Measurements from ENCODE around the gene COBL. TPM values are rescaled to one million over a fixed set of nuclear protein-coding genes. Genes with fewer than 3 reads are reported as not detected.

Gene COBL
- total and polyA plus RNA-seq, 9 of the 15 experiments (the other 6 are each of a cell fraction or from before 2014, with no cell fraction given), result 0.01 to 2.4 (median 0.09) TPM; not detected in 3

DNA sequence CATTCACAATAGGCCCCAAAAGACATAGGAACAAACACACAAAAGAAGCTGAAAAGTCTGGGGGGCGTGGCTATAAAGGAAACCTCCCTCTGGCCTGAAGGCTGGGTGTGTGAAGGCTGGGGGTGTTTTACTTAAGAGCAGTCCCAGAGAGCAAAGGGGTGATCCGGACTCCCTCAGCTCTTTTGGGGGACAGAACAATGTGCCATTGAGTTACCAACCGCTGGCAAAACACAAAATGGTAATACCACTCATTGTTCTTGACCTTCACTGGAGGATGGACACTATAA is 189.0 kb downstream of the COBL start:
- ChIA-PET POLR2A (no interaction called here), CTCF (ENCODE audit: low intra/inter-chr PET ratio) (no interaction called here)
- in situ Hi-C loops (cut with MboI) (no loop called here), intact Hi-C loops (cut with micrococcal nuclease) (no loop called here)
- Histone ChIP-seq H3K4me2 (ENCODE audit: insufficient read depth, low read length) (no peak overlapping the region), H2AFZ (ENCODE audit: low read depth, low read length) (no peak overlapping the region), H3K27me3 (ENCODE audit: control insufficient read depth in 2 of 2, insufficient read depth in 2 of 2, low read length in 2 of 2) (peaks cover 0 to 47% of the 10 kb centered on the region in 2 experiments; a peak in 4 of 5 replicates), H3K9me3 (replicated peaks; ENCODE audit: control insufficient read depth, insufficient read depth, low read depth, low read length) (no peaks in the 10 kb centered on the region), H3K9ac (ENCODE audit: insufficient read depth in 1 of 2, low read depth in 2 of 2, low read length in 2 of 2) (no peak overlapping the region), H3K4me1 (replicated peaks in 1 of 2; ENCODE audit: control insufficient read depth in 2 of 2, insufficient read depth in 2 of 2, low read length in 2 of 2) (no peaks in the 10 kb centered on the region), H3K4me3 (no peak overlapping the region), H3K9me1 (ENCODE audit: control insufficient read depth, insufficient read depth, low read length) (no peaks in the 10 kb centered on the region), H3K79me2 (ENCODE audit: control insufficient read depth, insufficient read depth, low read length) (no peaks in the 10 kb centered on the region), H4K20me1 (replicated peaks; ENCODE audit: control insufficient read depth, insufficient read depth, low read length) (no peaks in the 10 kb centered on the region; the same call in 1 of the 2 replicates), H3K36me3 (ENCODE audit: control insufficient read depth, insufficient read depth, low read length) (no peaks in the 10 kb centered on the region), H3K27ac (ENCODE audit: extremely low read depth, low read depth, low read length) (no peak overlapping the region)
- no peak for FAIRE-seq
- no TSS peak for BruUV-seq (replicated peaks)
- ATAC-seq, result no peak
- WGBS (ENCODE audit: insufficient coverage, low coverage, missing lambda C conversion rate), result 0% methylated on average over 3 of the region's 3 CpGs
- no peak for DNase-seq (ENCODE audit: extremely low read depth in 1 of 4, low spot score in 3 of 4)
- TF ChIP-seq ZNF253 (CRISPR knock-in tag; conservative IDR thresholded peaks at IDR 0.05), result no peak
- no peak for TF ChIP-seq ZNF699 (CRISPR knock-in tag; IDR thresholded peaks at IDR 0.05; ENCODE audit: insufficient replicate concordance)
- TF ChIP-seq BHLHE40 (IDR thresholded peaks at IDR 0.05; ENCODE audit: low read length), result no peak

DNA sequence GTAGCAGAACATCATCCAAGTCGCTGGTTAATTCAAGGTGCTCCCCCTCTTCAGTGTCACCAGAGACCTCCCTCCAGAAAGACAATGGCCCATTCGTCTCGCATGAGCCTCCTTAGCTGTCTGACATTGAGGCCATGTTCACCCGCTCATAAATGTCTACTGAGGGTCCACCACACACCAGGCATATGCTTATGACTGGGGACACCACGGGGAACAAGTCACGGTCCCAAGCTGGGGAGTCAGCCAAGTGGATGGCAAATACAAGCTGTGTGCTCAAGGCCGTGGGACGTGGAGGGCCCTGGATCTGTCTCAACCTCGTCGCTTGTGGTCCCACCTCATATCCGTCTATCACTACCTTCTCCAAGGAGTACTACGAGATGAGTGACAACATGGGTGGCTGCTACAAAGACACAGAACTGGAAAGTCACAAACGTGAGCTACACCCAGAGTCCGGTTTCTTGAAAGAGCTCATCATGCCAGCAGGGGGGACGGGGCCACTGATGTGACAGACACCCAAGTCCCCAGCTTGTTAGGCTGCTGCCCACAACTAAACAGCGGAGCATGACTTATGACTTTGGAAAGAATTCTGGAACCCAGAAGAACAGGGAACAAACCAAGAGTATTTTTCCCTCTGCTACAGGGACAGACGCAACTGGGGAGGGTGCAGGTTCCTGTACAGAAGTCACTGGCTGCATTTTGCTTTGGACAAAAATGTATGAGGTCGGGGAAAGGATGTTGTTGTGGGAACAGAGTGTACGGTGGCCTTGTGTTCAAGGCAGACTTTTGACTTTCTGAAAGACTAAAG is 189.6 kb downstream of the COBL start:
- no peak overlapping the region for H3K27ac ChIP-seq (ENCODE audit: extremely low read depth, low read depth, low read length)
- H4K20me1 ChIP-seq (replicated peaks; ENCODE audit: control insufficient read depth, insufficient read depth, low read length), result no peaks in the 10 kb centered on the region; the same call in 1 of the 2 replicates
- ChIA-PET POLR2A (no interaction called here), CTCF (ENCODE audit: low intra/inter-chr PET ratio) (no interaction called here)
- H3K79me2 ChIP-seq (ENCODE audit: control insufficient read depth, insufficient read depth, low read length), result no peaks in the 10 kb centered on the region
- H3K9ac ChIP-seq (ENCODE audit: insufficient read depth in 1 of 2, low read depth in 2 of 2, low read length in 2 of 2), result no peak overlapping the region
- FAIRE-seq (no peak), ATAC-seq (no peak), DNase-seq (ENCODE audit: extremely low read depth in 1 of 4, low spot score in 3 of 4) (no peak)
- intact Hi-C loops (cut with micrococcal nuclease), result no loop called here
- H2AFZ ChIP-seq (ENCODE audit: low read depth, low read length), result no peak overlapping the region
- no peaks in the 10 kb centered on the region for H3K9me1 ChIP-seq (ENCODE audit: control insufficient read depth, insufficient read depth, low read length)
- in situ Hi-C loops (cut with MboI), result no loop called here
- WGBS (ENCODE audit: insufficient coverage, low coverage, missing lambda C conversion rate), result under 1% methylated on average over 19 of the region's 19 CpGs
- no TSS peak for BruUV-seq (replicated peaks)
- no peaks in the 10 kb centered on the region for H3K9me3 ChIP-seq (replicated peaks; ENCODE audit: control insufficient read depth, insufficient read depth, low read depth, low read length)
- no peak overlapping the region for H3K4me3 ChIP-seq
- no peaks in the 10 kb centered on the region for H3K4me1 ChIP-seq (replicated peaks in 1 of 2; ENCODE audit: control insufficient read depth in 2 of 2, insufficient read depth in 2 of 2, low read length in 2 of 2)
- peaks cover 0 to 44% of the 10 kb centered on the region in 2 experiments; a peak in 4 of 5 replicates for H3K27me3 ChIP-seq (ENCODE audit: control insufficient read depth in 2 of 2, insufficient read depth in 2 of 2, low read length in 2 of 2)
- H3K36me3 ChIP-seq (ENCODE audit: control insufficient read depth, insufficient read depth, low read length), result no peaks in the 10 kb centered on the region
- no peak overlapping the region for H3K4me2 ChIP-seq (ENCODE audit: insufficient read depth, low read length)
- TF ChIP-seq, protein P1, sequence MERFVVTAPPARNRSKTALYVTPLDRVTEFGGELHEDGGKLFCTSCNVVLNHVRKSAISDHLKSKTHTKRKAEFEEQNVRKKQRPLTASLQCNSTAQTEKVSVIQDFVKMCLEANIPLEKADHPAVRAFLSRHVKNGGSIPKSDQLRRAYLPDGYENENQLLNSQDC (CRISPR knock-in tag; IDR thresholded peaks at IDR 0.05), result no peak
- TF ChIP-seq ZNF764 (CRISPR knock-in tag; IDR thresholded peaks at IDR 0.05; ENCODE audit: low read depth), result no peak
- no peak for TF ChIP-seq ZBTB7A (IDR thresholded peaks at IDR 0.05; ENCODE audit: borderline replicate concordance, control insufficient read depth, low read depth, low read length)
- TF ChIP-seq, protein P2, sequence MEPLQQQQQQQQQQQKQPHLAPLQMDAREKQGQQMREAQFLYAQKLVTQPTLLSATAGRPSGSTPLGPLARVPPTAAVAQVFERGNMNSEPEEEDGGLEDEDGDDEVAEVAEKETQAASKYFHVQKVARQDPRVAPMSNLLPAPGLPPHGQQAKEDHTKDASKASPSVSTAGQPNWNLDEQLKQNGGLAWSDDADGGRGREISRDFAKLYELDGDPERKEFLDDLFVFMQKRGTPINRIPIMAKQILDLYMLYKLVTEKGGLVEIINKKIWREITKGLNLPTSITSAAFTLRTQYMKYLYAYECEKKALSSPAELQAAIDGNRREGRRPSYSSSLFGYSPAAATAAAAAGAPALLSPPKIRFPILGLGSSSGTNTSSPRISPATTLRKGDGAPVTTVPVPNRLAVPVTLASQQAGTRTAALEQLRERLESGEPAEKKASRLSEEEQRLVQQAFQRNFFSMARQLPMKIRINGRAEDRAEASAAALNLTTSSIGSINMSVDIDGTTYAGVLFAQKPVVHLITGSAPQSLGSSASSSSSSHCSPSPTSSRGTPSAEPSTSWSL (CRISPR knock-in tag; IDR thresholded peaks at IDR 0.05; ENCODE audit: borderline replicate concordance), result no peak
- TF ChIP-seq PRMT5 (CRISPR knock-in tag; IDR thresholded peaks at IDR 0.05), result no peak
- TF ChIP-seq SNIP1 (IDR thresholded peaks at IDR 0.05; ENCODE audit: low read depth), result no peak
- TF ChIP-seq, protein P3, sequence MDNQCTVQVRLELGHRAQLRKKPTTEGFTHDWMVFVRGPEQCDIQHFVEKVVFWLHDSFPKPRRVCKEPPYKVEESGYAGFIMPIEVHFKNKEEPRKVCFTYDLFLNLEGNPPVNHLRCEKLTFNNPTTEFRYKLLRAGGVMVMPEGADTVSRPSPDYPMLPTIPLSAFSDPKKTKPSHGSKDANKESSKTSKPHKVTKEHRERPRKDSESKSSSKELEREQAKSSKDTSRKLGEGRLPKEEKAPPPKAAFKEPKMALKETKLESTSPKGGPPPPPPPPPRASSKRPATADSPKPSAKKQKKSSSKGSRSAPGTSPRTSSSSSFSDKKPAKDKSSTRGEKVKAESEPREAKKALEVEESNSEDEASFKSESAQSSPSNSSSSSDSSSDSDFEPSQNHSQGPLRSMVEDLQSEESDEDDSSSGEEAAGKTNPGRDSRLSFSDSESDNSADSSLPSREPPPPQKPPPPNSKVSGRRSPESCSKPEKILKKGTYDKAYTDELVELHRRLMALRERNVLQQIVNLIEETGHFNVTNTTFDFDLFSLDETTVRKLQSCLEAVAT (IDR thresholded peaks at IDR 0.05), result no peak
- TF ChIP-seq ZNF133 (CRISPR knock-in tag; IDR thresholded peaks at IDR 0.05), result no peak
- TF ChIP-seq CBFA2T3 (IDR thresholded peaks at IDR 0.05), result no peak
- no peak for TF ChIP-seq NCOR1 (IDR thresholded peaks at IDR 0.05)
- TF ChIP-seq TAF7 (tag; IDR thresholded peaks at IDR 0.05), result no peak
